Subcutaneous adipose tissue (tissue), 4 donors: ENCODE data around the gene TPPP2. TPM values are rescaled to one million over a fixed set of nuclear protein-coding genes. Genes with fewer than 3 reads are reported as not detected.

Experiments used
- total RNA-seq, 4 donors: library from RNA; depleted of rRNA; stranded (reverse); fragments of >200 nt; gene quantifications; one replicate each; pipeline ENCODE4 v1.1.0, GENCODE V29; 2016
- TF ChIP-seq, protein P1 (sequence below): fragments of 450-650 bp; IDR thresholded peaks from one replicate; pipeline ENCODE4 v1.5.1; 2016; ENCODE audit warnings: low read depth, mild to moderate bottlenecking, control low read depth, antibody characterized with exemption, moderate library complexity

TPPP2 gene
- total RNA-seq, 4 donors from 2014 or later = not detected

DNA sequence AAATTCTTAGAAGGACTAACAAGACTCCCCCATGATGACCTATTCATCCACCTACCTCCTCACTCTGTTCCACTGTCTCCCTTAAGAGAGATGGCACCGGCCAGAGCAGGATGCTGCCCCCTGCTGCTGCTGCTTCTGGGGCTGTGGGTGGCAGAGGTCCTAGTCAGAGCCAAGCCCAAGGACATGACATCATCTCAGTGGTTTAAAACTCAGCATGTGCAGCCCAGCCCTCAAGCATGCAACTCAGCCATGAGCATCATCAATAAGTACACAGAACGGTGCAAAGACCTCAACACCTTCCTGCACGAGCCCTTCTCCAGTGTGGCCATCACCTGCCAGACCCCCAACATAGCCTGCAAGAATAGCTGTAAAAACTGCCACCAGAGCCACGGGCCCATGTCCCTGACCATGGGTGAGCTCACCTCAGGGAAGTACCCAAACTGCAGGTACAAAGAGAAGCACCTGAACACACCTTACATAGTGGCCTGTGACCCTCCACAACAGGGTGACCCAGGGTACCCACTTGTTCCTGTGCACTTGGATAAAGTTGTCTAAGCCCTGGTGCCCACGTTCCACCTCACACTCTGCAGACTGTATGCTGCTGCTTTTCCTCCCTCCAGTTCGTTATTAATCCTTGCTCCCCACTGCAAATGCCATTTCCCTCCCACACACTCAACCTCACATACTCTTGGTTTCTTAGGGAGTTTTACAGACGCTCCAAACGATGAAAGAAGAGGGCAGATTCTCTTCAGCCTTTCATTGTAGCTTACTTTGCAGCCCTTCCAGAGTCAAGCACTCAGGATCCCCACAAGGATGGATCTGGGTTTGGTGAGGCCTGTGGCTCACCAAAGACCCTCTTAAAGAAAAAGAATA lies 28.0 kb downstream of the TPPP2 start, which contains the start of gene RNASE8:
Gene RNASE8, plus strand, starts transcription at position 20 of the 873 bp plus-strand sequence. Its CDS starts 71 bp downstream, at position 91.
- TF ChIP-seq, protein P1, sequence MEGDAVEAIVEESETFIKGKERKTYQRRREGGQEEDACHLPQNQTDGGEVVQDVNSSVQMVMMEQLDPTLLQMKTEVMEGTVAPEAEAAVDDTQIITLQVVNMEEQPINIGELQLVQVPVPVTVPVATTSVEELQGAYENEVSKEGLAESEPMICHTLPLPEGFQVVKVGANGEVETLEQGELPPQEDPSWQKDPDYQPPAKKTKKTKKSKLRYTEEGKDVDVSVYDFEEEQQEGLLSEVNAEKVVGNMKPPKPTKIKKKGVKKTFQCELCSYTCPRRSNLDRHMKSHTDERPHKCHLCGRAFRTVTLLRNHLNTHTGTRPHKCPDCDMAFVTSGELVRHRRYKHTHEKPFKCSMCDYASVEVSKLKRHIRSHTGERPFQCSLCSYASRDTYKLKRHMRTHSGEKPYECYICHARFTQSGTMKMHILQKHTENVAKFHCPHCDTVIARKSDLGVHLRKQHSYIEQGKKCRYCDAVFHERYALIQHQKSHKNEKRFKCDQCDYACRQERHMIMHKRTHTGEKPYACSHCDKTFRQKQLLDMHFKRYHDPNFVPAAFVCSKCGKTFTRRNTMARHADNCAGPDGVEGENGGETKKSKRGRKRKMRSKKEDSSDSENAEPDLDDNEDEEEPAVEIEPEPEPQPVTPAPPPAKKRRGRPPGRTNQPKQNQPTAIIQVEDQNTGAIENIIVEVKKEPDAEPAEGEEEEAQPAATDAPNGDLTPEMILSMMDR = no peak

DNA sequence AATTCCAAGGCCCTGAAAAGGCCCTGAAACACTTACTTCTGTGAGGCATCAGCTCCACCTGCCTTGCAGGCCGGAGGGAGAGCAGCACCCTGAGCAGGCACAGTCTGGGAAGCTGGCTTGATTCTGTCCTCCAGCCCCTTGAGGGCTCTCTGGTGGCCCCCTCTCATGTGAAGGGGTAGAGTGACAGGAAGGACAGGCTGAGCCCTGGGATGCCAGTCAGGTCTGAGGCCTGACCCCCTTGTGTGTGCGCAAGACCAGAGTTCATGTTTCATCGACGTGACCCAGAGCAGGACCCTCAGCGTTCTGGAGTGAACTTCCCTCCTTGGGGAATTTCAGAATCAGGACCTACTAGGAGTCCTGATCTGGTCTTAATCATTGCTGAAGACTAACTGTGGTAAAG lies 28.9 kb downstream of the TPPP2 start:
- TF ChIP-seq, protein P1 = no peak

DNA sequence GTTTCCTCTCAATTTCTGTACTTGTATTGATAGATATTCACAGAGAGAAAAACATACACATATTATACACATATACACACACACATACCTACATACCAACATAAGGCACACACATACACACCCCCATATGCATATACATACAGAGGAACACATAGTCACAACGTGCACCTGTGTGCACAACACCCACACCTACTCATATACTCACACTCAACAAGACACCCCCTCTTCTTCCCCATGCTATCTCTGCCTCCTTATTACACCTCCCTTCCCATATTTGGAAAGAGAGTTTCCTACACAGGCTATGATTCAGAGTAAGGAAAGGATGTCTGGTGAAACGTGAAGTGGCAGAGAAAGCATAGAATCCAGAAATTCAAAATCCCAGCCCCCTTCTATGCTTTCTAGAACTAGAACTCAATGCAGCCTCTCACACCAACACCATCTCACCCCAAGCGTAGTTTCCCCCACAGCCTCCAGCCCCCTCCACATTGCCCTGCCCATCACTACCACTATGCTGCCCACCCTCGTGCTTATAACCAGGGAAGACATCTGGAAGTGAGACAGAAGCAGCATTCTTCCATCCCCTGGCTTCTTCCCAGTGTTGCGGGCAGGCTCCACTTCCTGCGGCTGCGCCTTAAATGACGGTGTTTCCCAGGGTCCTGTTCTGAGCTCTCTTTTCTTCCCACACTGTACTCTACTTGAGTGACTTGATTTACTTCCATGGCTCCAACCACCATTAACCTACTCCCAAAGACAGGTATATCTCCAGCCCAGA lies 30.0 kb downstream of the TPPP2 start:
- TF ChIP-seq, protein P1 = no peak

DNA sequence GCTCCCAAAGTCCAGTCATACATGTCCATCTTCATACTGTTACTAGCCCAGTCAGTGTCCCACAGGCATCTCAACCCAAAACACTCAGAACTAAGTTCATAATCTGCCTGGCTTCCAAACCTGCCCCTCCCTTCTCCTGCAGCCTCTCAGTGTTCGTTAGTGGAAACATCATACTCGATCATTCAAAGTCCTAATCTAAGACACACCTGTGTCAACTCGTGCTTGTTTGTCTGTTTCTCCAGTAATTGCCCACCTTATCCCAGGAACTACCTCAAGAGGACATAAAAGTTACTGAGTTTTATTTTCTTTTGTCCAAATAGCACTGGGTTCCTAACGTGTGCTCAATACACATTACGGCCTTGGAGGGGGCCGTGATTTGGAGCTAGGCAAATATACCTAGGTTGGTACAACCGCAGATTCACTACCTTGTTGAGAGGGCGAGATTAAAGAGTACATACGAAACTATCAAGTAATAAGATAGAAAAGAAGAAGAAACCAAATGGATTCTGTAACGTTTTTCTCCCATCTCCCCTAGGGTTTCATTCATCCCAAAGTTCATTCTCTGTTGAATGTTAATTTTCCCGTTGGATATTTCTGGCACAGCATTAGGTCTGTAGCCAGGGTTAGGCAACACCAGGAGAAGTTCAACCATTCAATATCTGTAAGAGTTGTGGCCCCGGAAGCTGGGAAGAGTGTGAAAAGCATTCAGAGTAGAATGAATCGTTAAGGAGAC lies 30.8 kb downstream of the TPPP2 start:
- TF ChIP-seq, protein P1 = no peak

DNA sequence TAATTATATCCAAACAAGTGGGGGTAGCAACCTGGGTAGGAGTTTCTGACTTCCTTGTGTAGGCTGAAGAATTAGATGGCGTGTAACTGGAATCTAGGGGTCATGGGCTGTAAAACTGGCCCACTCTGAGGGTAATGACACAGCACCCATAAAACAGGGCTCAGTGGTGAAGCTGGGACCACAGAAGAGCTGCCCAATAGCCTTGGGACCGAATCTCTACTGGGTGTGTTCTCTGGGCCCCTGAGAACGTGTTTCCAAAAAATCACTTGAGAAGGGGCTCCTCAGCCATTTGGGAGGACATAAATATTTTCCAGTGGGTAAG lies 31.3 kb downstream of the TPPP2 start:
- TF ChIP-seq, protein P1 = no peak

DNA sequence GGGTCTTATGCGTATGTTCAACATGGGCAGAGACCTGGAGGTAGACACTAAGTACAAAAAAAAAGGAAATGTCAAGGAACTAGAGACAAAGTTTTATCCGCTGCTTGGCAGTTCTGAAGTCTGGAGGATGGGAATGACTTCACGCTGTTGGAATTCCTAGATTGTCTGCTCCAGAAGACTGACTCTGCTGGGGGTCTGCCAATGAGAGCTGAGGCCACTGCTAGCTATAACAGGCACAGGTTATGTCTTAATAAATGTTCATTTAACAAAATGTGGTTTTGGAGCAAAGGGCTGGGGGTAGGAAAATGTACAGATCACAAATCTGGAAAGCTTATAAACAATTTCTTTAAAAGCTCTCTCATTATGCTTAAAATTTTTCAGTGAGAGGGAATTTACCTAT lies 33.5 kb downstream of the TPPP2 start:
- TF ChIP-seq, protein P1 = no peak
